HG02840 (cell line): ENCODE measurements around the gene SP110.
"Not testable (repeated sequence)": the region's sequence is repeated elsewhere in the genome, so short reads cannot be mapped to it uniquely, and the experiment has no call there.

Experiments
- ATAC-seq: cut with Tn5 transposase; IDR thresholded peaks from one replicate; pipeline ENCODE4 v1.9.1; 2021; ENCODE audit warnings: mild to moderate bottlenecking, moderate library complexity, moderate number of reproducible peaks; ENCODE audit not compliant: unreplicated experiment, low FRiP score

The SP110 gene

DNA sequence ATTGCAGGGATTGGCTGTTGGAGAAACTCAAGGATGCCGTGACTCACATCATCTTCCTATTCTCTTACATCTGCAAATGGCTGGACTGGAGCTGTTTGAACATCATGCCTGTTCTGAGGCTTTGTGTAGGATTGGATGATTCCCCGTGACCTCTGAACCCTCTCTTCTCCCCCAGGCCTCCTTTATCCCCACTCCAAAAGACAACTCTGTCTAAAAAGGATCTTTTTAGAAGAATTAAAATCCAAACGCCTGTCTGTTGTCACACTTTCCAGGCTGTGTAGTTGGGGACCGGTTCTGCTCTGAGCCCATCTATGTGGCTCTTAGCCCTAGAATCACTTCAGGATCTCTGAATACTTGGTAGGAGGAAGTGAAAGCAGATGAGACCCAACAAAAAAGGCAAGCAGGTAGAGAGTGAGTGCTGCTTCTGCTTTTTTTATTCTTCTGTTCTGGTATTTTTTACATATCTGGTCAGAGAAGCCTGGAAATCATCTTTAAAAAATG is 6.3 kb upstream of the SP110 start:
- ATAC-seq: peak; percentile 66

GRCh38 chr2:230225486-230225885 is 5.7 kb upstream of the SP110 start, which contains the start of gene SP140:
SP140 (plus strand) TSS chr2:230225736; CDS start chr2:230225845, 109 bp downstream.
- peak; percentile 76 for ATAC-seq

DNA sequence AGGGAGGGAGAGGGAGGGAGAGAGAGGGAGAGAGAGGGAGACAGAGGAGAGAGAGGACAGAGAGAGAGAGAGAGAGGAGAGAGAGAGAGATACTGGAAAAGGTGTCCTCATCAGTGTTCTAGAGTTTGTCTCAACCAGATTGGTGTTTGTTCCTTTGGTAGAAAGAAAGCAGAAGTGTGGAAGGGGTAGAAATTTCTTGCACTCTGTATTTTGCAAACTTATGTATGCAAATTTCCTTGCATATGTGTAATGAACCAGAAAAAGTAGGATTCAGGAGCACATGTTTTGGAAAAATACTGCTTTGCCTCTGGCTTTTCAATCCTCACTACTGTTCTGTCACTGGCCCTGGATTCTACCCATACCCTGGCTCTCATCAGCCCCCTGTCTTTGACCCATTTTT is 4.7 kb upstream of the SP110 start:
- ATAC-seq: no peak

DNA sequence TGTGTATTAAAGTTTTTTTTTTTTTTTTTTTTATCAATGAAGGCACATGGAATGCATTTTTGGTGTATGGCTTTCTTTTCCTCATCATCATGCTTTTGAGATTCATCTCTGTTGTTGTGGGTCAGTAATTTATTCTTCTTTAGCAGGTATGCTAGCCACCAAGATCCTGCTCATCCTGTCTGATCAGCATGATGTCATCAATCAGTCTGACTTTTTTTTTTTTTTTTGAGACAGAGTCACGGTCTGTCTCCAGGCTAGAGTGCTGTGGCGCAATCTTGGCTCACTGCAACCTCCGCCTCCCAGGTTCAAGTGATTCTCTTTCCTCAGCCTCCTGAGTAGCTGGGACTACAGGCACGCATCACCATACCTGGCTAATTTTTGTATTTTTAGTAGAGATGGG is 3.0 kb upstream of the SP110 start:
- not testable (repeated sequence) for ATAC-seq

GRCh38 chr2:230221493-230221892 is 1.7 kb upstream of the SP110 start:
- ATAC-seq: no peak

GRCh38 chr2:230220347-230220969 is 674 bp upstream of the SP110 start:
- no peak for ATAC-seq

- ATAC-seq: no peak
Measured at GRCh38 chr2:230218421-230218820, 1.4 kb downstream of the SP110 start.

GRCh38 chr2:230217424-230217823 is 2.4 kb downstream of the SP110 start:
- ATAC-seq: no peak

DNA sequence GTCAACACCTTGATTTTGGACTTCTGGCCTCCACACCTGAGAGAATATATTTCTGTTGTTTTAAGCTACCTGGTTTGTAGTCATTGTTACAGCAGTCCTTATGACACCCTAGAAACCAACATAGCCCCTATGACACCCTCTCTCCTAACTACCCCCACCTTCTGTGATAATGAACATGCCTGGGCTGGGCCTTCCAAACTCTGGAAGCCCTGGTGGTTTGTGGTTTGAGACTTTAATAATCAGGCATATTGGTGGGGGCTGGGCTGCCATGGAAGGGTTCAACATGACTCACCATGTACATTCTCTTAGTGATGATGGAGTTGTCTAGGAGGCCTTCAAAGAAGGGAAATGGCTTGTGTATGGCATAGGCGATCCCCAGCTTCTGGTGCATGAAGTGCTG is 3.3 kb downstream of the SP110 start:
- no peak for ATAC-seq

- no peak for ATAC-seq
Measured at GRCh38 chr2:230209422-230210051, 10.2 kb downstream of the SP110 start.

DNA sequence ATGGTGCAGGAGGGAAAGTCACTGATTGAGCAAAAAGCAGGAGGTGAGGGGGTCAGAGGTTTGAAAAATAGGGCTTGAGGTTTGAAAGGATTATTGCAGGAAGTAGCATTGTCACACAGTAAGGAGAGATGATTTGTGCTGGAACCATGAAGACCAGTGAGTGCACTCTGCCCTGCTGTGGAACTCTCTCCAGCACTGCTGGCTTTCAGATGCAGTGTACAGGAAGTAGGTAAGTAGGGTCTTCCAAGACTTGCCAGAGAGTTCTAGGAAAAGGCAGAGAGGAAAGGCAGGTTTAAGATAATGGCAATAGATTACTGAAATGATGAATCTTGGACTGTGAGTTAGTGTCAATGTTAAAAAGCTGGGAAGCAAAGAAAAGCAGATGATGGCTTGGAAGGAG is 11.2 kb downstream of the SP110 start:
- ATAC-seq: no peak

- ATAC-seq: no peak
Measured at GRCh38 chr2:230205721-230206120, 14.1 kb downstream of the SP110 start.

GRCh38 chr2:230205034-230205433 is 14.8 kb downstream of the SP110 start:
- ATAC-seq: no peak

DNA sequence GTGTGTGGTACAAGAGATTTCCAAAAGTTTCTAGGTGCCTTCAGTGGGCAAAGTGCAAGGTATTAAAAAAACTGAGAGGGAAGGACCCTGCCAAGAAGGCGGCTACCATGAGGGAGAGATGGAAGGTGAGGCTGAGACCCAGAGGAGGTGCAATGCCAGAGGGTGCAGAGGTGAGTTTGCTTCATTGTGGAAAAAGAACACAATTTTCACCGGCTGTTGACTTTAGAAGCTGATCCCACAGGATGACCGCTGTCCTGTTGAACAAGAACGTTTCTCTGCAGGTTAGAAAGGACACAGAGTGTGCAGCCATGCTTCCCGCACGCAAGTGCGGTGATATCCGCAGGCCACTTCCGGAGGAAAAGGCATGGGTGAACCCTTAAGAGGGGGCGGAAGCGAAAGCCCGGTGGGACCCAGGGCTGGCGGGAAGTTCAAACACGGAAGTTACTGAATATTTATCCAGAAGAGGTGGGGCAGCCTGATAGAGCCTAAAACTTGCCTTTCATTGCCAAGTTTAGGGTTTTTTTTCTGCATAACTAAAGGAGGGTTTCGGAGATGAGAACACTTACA is 16.6 kb downstream of the SP110 start:
- ATAC-seq: peak; percentile 34

DNA sequence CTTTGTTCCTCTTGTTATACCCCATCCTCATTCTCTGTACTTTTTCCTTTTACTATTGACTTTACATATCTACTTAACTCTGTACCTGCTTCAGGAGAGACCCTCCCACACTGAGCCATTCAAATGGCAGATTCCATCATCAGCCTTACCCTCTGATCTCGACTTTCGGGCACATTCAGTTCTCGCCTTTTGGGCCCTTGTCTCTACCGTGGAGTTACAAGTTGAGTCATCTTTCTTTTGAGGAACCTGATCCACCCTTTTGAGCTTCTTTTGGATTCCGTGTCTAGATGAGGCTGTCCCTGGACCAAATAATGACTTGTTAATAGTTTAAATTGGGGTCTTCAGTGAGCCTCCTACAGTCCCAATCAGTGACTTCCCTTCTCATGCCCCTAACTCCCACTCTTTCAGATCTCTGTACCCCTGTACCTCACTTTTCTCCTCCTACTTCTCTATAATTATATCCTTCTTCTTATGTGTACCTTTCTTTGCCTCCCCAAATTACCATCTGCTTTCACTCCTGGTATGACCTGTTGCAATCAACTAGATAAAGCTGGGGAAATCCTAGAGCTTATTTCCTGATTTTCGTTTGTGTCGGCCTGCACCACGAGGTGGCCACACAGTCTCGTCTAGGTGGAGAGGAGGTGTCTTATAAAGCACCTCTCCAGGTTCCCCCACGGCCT is 17.2 kb downstream of the SP110 start:
- ATAC-seq: peak; percentile 43

DNA sequence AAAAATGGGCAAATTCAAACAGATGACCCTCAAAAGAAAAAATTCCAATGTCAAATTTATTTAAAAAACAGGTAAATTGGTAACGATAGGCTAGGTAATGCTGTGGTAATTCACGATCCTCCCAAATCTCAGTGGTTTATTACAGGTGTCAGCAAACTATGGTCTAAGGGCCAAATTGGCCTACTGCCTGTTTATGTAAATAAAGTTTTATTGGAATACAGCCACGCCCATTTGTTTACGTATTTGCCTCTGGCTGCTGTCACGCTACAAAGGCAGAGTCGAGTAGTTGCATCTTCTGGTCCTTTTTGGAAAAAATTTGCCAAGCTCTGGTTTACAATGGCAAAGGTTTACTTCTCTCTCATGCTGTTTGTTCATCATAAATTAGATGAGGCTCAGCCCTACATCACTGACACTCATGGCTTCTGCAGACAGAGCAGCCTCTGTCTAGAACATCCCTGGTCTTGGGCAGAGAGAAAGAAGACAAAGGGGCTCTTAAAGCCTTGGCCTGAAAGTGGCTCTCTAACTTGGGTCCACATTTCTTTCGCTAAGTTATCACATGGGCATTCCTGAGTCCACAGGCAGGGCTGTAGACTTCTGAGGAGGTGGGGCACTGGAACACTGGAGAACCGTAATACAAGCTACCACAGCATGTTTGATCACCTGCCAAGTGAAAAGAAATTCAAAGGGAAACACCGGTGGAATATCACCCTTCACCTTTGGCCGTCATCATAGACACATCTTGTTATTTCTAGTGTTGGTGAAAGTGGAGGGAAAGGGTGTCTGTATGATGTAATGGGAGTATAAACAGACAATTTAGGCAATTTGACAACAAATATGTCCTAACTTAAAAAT is 34.8 kb downstream of the SP110 start:
- no peak for ATAC-seq

DNA sequence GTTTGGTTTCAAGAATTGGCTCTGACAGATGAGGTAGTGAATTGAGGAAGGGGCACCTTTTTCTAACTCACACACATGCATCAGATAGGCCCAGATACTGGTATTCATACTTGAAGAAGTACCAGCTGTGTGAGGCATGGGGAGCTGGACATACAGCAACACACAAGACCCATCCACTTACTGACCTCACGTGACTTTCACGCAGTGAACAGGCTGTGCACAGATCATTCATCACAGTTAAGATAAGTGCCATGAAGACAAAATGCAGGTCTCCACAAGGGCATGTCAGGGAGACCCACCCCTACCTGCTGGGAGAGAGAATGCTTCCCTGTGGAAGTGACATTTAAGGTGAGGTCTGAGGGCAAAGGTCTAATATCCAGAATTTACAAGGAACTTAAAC is 38.6 kb downstream of the SP110 start:
- no peak for ATAC-seq

DNA sequence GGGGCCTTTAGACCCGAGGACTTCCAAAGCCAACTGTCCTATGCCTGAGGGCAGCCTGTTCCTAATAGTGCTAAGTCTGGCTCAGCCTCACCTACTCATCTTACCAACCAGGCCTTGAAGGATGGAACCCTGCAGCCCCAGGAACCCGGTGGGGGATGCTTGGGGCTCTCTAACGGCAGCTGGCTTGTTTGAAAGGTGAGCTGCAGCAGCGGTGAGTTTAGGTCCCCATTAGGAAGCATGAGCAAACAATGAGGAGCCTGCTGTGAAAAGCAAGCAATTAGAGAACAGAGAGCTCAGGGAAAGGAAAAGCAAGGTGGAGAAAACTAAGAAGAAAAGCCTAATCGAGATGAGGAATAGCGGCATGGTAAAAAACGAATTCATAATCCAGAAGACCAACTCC is 39.9 kb downstream of the SP110 start:
- ATAC-seq: no peak

- ATAC-seq: no peak
Measured at GRCh38 chr2:230178546-230179485, 41.0 kb downstream of the SP110 start.
